GM18873 (cell line): ENCODE measurements around the gene MEIS1.

Experiments
- ATAC-seq: cut with Tn5 transposase; IDR thresholded peaks from one replicate; pipeline ENCODE4 v1.9.1; 2021; ENCODE audit warnings: mild to moderate bottlenecking, moderate library complexity, moderate number of reproducible peaks; ENCODE audit not compliant: unreplicated experiment, low FRiP score

The MEIS1 gene

DNA sequence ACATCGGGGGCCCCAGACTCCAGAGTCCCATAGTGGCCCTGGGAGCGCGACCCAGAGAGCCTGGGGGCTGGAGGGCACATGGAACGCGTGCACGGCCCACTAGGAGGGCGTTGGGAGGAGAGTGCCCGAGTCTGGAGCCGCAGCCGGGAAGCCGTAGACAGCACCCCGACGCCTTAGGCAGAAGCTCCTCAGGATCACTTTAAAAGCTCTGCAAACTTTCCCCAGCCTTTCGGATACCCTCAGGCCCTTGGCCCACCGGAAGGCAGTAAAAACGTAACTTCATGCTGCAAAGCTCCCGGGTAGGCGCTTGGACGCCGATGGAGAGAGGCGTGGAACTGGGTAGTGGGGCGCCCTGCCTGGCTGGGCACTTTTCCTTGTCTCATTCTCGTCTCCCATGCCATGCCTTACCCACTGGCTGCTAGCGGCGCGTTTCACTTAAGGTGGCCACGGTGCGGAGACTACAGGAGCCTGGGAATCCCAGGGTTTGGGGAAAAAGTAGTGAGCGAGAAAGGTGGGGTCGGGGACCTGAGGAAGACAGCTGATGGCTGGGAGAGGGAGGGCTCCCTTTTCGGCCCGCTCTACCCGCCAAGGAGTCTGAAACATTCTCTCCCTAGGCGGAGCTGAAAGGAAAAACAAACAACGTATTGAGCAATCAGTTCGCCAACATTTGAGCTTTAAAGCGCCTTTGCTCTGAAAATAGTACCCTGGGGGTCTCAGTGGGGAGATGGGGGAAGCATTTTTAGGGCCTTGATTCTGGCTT, 141.8 kb downstream of the MEIS1 start:
- no peak for ATAC-seq

DNA sequence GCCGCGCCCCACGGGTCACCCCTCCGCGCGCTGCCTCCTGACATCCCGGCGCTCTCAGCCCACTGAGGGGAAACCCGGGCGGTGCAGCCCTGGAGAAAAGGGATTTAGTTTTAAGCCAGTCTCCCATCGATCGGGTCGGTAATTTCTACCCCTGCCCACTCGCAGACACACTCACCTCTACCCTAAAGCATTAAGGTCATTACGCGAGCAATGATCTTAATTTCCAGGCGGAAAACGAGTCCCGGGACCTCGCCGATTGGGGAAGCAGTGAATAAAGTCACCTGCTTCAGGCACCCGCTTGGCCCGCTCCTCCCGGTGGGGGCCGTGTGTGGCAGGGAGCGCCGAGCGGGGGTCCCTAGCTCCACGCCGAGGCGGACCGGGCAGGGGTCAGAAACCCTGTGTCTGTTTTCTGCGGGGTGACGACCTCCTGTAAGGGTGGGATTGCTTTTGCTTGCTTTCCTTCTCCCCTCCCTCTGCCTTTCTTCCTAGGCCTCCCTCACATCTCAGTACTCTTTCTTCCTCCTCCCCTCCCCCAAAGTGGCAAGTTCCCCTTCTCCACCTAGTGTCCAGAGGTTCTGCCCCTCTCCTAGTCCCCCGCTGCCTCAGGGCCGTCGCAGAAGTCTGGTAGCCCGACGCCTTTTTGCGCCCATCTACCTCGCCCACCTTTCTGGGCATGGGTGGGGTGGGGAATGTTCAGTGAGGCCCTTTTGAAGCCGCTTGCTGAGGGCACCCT, 142.6 kb downstream of the MEIS1 start:
- ATAC-seq = no peak

DNA sequence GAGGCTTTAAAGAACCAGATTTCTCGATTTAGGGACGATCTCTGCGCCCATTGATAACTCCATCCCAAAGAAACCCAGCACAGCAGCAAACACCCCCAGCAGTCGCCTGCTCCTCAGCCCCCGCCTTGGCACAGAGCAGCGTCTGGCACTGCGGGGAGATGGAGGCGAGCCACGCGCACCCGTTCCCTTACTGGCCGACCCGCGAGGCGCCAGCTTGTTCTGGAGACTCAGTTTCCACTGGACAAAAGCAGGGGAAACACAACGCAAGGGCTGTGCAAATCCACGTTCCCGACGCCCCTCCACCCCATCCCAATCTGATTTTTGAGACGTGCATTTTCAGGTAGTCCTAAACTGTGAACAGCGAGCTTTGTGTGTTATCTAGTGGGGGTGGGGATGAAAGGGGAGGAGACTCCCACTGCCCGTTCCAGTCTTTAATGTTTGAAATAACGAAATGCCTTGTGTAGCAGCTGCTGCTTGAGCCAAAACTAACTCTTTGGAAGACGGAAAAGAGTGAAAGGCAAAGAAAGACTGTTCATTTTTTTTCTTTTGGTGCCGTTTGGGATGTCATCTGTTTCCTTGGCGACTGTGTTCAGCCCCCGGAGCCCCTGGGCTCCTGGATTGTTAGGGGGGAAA, 143.2 kb downstream of the MEIS1 start:
- no peak for ATAC-seq

DNA sequence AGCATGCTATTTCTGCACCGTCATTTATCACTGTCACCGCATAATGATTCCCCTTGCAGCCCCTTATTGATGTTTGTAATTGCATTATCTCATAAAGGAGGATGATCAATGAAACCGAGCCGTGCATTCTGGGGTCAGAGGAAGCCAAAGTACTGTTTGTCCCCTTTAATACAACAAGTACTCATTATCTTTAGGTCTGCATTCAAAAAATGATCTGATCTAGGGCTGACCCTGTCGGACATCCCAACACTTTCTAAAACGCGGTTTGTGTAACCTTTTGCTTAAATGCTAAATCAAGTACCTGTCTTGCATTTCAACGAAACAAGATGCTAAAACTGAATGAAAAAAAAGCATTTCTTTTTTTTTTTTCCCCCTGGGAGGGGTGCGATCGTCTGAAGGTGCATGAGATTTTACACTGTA, 143.8 kb downstream of the MEIS1 start:
- ATAC-seq = no peak

DNA sequence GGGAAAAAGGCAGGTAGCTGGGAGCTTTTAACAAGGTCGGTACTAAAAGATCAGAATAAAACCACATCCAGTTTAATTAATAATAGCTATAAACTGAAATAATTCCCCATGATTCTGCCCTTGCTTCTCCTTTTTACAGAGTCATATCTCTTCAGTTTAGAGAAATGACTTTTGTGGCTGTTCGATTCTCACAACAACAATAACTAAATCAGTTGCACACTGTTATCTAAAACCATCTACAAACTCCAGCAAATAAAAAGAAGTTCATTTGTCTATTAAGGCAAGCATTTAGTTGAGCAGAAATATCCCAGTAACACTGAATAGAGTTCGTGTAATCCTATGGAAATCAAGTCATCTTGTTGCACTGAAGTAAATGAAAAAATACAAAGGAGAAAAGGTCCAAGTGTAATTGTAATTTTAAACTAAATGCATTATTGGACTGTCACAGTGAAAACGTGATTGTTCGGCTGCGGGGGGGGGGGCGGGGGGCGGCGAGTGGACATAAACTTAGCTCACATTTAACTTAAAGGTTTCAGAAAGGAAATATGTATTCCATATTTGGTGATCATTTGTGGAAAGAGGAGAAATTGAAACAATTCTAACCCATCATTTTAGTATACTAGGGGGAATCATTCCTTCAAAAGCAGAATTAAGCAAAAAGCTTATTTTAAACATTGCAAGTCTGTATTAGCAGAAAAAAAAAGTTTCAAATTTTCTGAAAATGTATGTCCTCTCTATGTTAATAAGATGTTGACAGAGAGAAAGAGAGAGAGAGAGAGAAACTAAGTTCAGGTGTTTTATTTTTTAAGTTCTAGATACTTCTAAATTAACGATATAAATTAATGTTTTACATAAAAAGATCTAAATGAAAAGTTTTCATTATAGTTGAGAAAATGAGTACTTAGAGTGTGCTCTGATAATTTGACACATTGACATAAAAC, 144.5 kb downstream of the MEIS1 start:
- ATAC-seq = no peak

DNA sequence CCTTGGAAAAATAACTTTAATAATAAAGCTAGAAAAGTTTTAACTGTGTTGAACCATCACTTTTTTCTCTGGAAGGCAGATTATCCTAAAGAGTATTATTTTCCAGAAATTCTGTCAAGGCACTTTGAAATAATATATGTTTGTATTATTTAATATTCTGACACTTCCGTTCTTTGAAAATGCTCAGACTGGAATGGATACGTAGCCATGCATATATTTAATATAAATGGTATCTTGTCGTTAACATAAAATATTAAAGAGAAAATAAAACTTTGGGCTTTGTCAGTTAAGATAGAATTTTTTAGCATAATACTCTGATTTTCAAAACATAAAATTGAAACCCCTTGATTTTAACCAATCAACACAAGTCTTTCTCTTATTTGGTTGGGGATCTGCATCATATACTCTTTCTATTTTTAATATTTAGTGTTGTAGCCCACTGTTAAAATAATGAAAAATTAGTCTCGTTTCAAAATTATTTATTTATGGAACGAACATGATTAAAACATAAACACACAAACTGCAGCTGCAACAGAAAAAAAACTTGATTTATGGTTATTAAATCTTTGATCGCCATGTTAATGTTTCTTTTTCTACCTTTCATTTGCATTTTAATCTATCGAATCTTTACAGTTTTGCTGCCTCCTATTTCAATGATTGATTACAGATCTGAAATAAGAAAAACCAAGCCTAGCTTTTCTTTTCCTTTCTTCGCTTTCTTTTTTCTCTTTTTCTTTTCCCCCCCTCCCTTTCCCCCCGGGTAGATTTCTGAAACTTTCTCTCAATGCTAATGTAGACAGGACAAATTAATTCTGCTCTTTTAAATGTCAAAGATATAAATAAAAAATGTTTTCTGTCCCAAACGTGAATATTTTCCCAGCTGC, 145.5 kb downstream of the MEIS1 start:
- ATAC-seq = no peak

DNA sequence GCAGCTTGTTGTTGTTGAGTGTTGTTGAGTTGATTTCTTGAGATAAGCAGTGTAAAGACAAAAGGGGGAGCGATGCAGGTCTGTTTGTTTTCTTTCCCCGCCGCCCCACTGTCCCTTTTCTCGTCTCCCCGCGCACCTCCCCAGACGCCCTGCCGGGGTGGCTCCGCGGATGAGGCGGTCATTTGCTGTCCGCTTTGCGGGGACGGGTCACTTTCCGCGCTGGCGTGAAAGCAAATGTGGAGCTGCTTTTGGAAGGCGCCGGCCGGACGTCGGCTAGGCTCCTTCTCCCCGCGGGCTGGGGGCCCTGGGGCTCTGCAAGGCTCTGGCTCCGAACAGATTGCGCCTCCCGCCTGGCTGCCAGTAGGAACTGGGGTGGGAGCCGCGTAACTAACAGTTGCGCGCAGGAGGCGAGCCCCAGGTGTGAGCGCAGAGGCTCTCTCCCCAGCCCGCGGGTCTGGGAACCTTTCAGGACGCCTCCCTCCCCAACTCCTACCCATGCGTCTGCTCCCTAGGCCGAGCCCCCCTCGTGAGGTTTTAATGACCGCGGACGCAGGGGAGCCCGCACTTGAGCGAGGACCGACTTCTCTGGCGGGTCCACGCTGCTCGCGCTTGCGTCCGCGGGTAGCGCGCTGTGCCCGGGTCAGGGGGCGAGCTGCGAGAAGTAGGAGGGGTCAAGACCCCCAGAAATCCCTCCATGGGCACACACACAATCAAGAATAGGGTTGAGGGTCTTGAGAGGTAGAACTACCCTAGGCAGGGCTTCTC, 146.6 kb downstream of the MEIS1 start:
- ATAC-seq = no peak

DNA sequence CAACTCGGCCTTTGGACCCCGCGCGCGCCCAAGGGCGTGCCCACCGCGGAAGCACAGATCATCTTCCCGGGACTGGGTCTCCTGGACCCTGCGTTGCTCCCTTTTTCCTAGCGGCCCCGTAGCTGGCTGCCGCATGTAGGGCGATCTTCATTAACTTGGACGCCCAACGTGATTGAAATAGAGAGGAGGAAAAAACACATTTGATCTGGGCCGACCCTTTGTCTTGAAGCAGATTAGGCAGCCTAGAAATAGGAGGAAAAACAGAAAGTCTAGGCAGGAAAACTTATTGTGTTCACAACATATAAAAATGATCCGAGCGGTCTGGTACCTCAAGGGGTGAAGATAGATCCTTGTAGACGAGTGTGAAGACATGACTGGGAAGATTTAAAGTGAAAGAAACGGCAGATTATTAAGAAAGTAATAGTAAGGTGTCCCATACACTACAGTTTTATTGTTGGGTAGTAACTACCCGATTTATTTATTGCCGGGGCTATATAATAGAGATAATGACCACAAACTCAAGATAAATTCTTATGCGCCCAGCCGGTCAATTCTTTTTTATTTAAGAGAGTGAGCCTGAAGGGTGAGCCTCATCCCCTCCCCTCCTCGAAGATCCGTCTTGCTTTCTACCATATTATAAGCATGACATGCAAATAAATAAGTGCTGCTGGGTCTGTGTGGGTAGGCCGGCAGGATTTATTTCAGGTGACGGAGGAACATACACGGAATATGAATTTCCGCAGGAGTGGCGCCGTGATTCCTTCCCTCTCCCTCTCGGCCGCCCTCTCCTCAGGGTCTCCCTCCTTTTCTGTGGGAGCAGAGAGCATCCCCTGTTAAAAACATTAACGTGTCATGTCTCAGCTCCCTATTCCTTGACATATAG, 147.4 kb downstream of the MEIS1 start:
- no peak for ATAC-seq

DNA sequence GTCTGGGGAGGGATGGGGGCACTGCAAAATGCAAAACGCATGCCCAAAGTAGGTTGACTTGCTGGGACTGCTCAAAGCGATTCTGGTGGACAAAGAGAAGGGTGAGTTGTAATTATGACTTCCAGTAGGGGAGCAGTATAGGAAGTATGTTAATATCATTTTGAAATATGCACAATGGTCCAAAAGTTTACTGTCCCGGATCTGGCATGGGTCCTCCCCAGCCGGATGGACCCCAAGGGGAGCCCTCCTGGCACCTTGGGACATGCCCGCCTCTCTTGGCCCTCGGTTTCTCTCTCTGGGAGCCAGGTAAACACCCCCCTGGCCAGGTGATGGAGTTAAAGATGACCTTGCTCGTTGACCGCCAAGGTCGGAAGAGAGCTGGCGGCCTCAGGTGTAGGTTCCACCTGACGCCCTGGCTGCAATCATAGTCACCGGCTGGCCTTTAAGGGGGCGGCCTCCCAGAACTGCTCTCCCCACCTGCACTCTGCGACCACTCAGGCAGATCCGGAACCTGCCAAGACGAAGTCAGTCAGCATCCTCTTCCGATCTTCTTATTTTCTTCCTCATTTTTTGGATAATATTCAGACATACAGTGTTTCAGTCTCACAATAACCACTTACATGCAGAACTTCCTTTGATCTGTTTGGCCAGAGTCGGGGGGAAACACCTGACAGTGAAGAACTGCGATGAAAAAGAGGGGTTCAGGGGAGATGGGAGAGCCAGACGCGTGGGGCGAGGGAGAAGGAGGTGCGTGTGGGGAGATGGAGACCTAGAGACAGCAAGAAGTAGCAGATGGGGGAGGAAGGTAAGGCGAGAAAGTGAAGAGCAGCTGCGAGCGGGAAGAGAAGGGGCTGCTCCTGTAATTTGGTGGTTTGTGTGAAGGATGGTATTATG, 148.3 kb downstream of the MEIS1 start:
- ATAC-seq = no peak

DNA sequence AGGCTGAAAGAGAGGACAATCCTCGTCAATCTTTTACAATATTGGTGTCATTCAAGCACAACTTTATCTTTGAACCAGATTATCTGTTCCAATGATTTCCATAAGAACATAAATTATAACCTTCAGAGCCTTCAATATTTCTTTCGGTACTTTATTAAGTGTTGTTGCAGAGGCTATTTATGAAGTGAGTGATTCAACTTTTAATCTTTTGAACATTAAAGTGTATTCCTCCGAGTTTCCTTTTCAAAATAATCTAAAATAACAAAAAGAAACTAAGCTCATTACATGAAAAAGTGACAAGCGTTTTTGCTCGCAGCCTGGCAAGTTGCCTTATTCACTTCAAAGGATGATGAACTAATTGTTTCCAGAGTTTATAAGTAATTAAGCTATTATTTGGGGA, 149.0 kb downstream of the MEIS1 start:
- no peak for ATAC-seq

DNA sequence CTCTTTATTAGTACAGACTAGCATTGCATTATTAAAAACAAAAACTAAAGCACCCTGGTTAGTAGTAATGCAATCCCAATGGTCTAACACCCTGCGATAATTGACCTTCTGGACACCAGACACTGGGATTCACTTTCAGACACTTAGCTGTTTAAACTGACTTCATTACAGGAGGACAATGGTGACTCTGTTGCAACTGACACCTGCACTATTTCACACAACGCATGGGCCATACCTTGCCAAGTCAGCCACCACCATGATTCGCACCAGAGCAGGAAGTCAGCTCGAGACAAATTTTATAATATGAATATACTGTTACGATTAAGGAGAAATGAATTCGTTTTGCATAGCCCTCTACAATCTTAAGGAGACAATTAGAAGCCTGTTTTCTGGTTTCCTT, 150.7 kb downstream of the MEIS1 start:
- ATAC-seq = no peak

DNA sequence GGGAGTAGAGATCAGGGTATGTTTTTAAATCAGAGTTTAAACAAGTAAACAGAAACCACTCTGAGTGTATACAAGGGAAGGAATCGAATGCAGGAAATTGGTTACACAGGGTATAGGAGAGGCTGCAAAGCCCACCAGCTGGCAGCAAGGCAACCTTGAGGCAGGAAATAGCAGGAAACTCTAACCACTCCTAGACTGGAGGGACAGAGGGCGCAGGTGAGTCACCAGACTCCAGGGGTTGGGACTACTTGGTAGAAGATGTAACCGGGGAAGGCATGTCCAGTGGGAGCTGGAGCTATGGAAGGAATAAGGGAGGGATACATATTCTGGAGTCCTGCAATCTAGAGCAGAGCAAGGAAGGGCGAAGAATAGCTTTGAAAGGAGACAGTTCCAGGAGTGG, 152.3 kb downstream of the MEIS1 start:
- no peak for ATAC-seq

DNA sequence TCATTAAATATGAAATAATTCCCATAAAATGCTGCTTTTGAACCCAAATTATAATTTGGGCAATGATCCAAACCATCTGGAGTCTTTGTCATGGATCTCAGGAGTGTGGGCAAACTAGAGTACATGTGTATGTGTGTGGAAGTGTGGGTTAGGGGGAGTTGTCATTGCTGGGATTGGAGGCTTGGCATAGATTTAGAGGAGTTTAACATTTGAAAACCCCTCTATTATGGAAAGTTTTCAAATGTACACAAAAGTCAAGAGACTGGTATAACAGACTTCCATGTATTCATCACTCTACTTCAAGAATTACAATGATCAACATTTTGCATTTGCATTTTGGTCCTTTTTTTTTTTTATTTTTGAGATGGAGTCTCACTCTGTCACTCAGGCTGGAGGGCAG, 159.1 kb downstream of the MEIS1 start:
- no peak for ATAC-seq

DNA sequence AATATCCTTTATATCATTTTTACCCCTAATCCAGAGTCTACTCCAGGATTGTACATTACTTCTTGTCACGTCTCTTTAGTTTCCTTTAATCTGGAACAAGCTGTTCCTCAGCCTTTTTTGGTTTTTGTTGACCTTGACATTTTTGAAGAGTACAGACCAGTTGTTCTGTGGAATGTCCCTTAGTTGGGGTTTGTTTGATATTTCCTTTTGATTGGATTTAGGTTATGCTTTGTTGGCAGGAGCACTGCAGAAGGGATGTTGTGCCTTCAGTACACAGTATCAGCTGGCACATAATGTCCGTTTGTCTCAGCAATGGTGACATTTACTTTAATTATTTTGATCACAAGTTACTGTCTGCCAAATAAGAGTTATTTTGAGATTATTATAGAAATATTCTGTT, 160.6 kb downstream of the MEIS1 start:
- ATAC-seq = no peak

DNA sequence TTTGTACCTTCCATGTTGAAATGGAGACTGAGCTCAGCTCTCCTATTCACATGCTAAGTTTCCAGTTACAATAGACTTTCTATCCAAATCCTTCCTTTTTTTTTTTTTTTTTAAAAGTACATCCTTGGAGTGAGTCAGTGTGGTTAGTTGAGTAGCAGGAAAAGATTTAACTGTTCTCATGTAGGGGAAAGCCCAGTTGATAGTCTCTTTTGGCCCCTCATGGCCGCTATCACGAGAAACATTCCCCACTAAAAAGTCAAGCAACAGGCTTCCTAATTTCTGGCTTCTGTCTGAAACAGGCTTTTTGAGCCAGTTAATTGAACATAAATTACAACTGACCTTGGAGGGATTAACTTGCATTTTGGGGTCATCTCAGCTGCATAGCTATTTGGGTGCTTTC, 161.3 kb downstream of the MEIS1 start:
- ATAC-seq = no peak

DNA sequence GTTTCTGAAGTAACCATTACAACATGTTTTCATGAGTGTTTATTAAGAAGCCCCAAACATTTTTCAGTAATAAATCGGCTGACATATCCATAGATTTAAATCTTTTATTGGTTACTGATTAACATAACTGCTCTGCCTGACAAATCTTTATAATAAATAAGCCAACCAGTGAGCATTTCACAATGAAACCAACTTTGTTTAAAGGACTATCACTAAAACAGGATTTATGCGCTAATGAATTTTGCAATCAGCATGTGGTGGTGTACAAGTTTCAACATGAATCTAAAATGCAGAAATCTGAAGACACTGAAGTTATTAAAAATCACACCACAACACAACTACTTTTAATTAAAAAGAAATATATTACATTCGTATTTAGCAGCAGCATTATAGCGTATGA, 166.7 kb downstream of the MEIS1 start:
- ATAC-seq = no peak

DNA sequence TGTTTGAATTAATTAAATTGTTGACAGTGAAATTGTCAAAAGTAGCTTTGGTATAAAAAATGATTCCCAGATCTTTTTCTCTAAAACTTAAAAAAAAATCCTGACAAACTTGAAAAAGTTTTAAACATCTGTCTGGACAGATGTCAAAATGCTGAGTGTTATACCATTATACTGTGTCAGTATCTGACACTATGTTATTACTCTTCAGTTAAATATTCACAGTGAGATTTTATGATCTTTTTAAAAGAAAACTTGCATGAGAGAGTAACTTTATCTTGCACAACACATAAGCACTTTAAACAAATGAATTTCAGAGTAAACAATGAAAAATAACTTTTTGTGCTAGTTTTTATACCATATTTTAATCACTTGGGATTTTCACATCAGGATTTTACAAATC, 167.4 kb downstream of the MEIS1 start:
- no peak for ATAC-seq
